Measurements from ENCODE around the gene CHST2.

Gene CHST2

GRCh38 chr3:143100451-143100850 is 19.1 kb upstream of the CHST2 start:
- H3K4me3 ChIP-seq (ENCODE audit: low read length): no peak overlapping the region
- no peak for TF ChIP-seq EZH2phosphoT487 (IDR thresholded peaks at IDR 0.05; ENCODE audit: borderline replicate concordance, low read length)
- TF ChIP-seq CTCF (IDR thresholded peaks at IDR 0.05; ENCODE audit: low read depth, low read length, poor library complexity, severe bottlenecking): no peak
- H3K4me1 ChIP-seq (ENCODE audit: control insufficient read depth, low read length): no peaks in the 10 kb centered on the region
- no peak overlapping the region for H3K4me2 ChIP-seq (ENCODE audit: low read length)
- no peaks in the 10 kb centered on the region for H3F3A ChIP-seq (ENCODE audit: control insufficient read depth, insufficient read depth)
- no peaks in the 10 kb centered on the region for H3K79me2 ChIP-seq (ENCODE audit: control insufficient read depth, low read length)
- no peaks in the 10 kb centered on the region for H4K20me1 ChIP-seq (ENCODE audit: control insufficient read depth, insufficient read depth, low read depth, low read length)
- H3K9me3 ChIP-seq (ENCODE audit: control insufficient read depth, insufficient read depth, low read length): peaks cover 17% of the 10 kb centered on the region
- no peaks in the 10 kb centered on the region for H3K9me2 ChIP-seq (replicated peaks; ENCODE audit: control insufficient read depth, low read length)
- H3K27me3 ChIP-seq (ENCODE audit: control insufficient read depth, low read length): no peaks in the 10 kb centered on the region; the same call in 1 of the 2 replicates
- no peak overlapping the region for H3K27ac ChIP-seq (ENCODE audit: low read depth, low read length)
- H3K36me3 ChIP-seq (ENCODE audit: control insufficient read depth, low read length): no peaks in the 10 kb centered on the region

- Histone ChIP-seq H3K4me3 (ENCODE audit: low read length) (no peak overlapping the region), H3K79me2 (ENCODE audit: control insufficient read depth, low read length) (no peaks in the 10 kb centered on the region), H3K27me3 (ENCODE audit: control insufficient read depth, low read length) (no peaks in the 10 kb centered on the region; the same call in 1 of the 2 replicates), H3K27ac (ENCODE audit: low read depth, low read length) (no peak overlapping the region), H3K4me2 (ENCODE audit: low read length) (no peak overlapping the region), H3F3A (ENCODE audit: control insufficient read depth, insufficient read depth) (no peaks in the 10 kb centered on the region), H3K9me2 (replicated peaks; ENCODE audit: control insufficient read depth, low read length) (no peaks in the 10 kb centered on the region), H3K36me3 (ENCODE audit: control insufficient read depth, low read length) (no peaks in the 10 kb centered on the region), H4K20me1 (ENCODE audit: control insufficient read depth, insufficient read depth, low read depth, low read length) (no peaks in the 10 kb centered on the region), H3K9me3 (ENCODE audit: control insufficient read depth, insufficient read depth, low read length) (peaks cover 12% of the 10 kb centered on the region), H3K4me1 (ENCODE audit: control insufficient read depth, low read length) (no peaks in the 10 kb centered on the region)
- no peak for TF ChIP-seq CTCF (IDR thresholded peaks at IDR 0.05; ENCODE audit: low read depth, low read length, poor library complexity, severe bottlenecking)
- TF ChIP-seq EZH2phosphoT487 (IDR thresholded peaks at IDR 0.05; ENCODE audit: borderline replicate concordance, low read length): no peak
Observed at GRCh38 chr3:143101792-143102381, 17.7 kb upstream of the CHST2 start.

GRCh38 chr3:143103652-143104051 is 15.9 kb upstream of the CHST2 start:
- H3K79me2 ChIP-seq (ENCODE audit: control insufficient read depth, low read length): no peaks in the 10 kb centered on the region
- H3K4me2 ChIP-seq (ENCODE audit: low read length): no peak overlapping the region
- H3K4me1 ChIP-seq (ENCODE audit: control insufficient read depth, low read length): no peaks in the 10 kb centered on the region
- H3K9me3 ChIP-seq (ENCODE audit: control insufficient read depth, insufficient read depth, low read length): peaks cover 12% of the 10 kb centered on the region
- no peaks in the 10 kb centered on the region for H3K36me3 ChIP-seq (ENCODE audit: control insufficient read depth, low read length)
- H3K9me2 ChIP-seq (replicated peaks; ENCODE audit: control insufficient read depth, low read length): no peaks in the 10 kb centered on the region
- no peak for TF ChIP-seq CTCF (IDR thresholded peaks at IDR 0.05; ENCODE audit: low read depth, low read length, poor library complexity, severe bottlenecking)
- TF ChIP-seq EZH2phosphoT487 (IDR thresholded peaks at IDR 0.05; ENCODE audit: borderline replicate concordance, low read length): no peak
- H3K27me3 ChIP-seq (ENCODE audit: control insufficient read depth, low read length): no peaks in the 10 kb centered on the region; the same call in 1 of the 2 replicates
- H3K27ac ChIP-seq (ENCODE audit: low read depth, low read length): no peak overlapping the region
- H3F3A ChIP-seq (ENCODE audit: control insufficient read depth, insufficient read depth): no peaks in the 10 kb centered on the region
- no peaks in the 10 kb centered on the region for H4K20me1 ChIP-seq (ENCODE audit: control insufficient read depth, insufficient read depth, low read depth, low read length)
- no peak overlapping the region for H3K4me3 ChIP-seq (ENCODE audit: low read length)
